ELF-1 (cell line): Measurements from ENCODE around the gene SYCP3.
"Not testable (repeated sequence)": the region's sequence is repeated elsewhere in the genome, so short reads cannot be mapped to it uniquely, and the experiment has no call there.

ENCODE experiments used
- DNase-seq: peaks from one replicate; pipeline ENCODE4 v3.0.0-alpha.2; 2016; ENCODE audit warnings: low read depth, low spot score

SYCP3 gene

GRCh38 chr12:101759396-101760047 lies 20.3 kb upstream of the SYCP3 start:
- no peak for DNase-seq

- DNase-seq, result no peak
Measured at GRCh38 chr12:101750152-101750551, 10.9 kb upstream of the SYCP3 start.

- no peak for DNase-seq
Measured at GRCh38 chr12:101749657-101750056, 10.4 kb upstream of the SYCP3 start.

GRCh38 chr12:101748907-101749306 lies 9.6 kb upstream of the SYCP3 start:
- no peak for DNase-seq

- no peak for DNase-seq
Measured at GRCh38 chr12:101747697-101748096, 8.4 kb upstream of the SYCP3 start.

- no peak for DNase-seq
Measured at GRCh38 chr12:101746661-101747060, 7.4 kb upstream of the SYCP3 start.

- no peak for DNase-seq
Measured at GRCh38 chr12:101746196-101746595, 6.9 kb upstream of the SYCP3 start.

GRCh38 chr12:101745481-101745880 lies 6.2 kb upstream of the SYCP3 start:
- DNase-seq, result no peak

GRCh38 chr12:101743724-101744472 lies 4.6 kb upstream of the SYCP3 start:
- DNase-seq, result no peak

GRCh38 chr12:101743242-101743641 lies 4.0 kb upstream of the SYCP3 start:
- DNase-seq, result no peak

- no peak for DNase-seq
Measured at GRCh38 chr12:101740980-101741379, 1.7 kb upstream of the SYCP3 start.

- no peak for DNase-seq
Measured at GRCh38 chr12:101740566-101740965, 1.3 kb upstream of the SYCP3 start.

- no peak for DNase-seq
Measured at GRCh38 chr12:101737476-101737875, 1.8 kb downstream of the SYCP3 start.

GRCh38 chr12:101734482-101734881 lies 4.8 kb downstream of the SYCP3 start:
- not testable (repeated sequence) for DNase-seq

- no peak for DNase-seq
Measured at GRCh38 chr12:101733166-101733565, 6.1 kb downstream of the SYCP3 start.

GRCh38 chr12:101732318-101732717 lies 6.9 kb downstream of the SYCP3 start:
- DNase-seq, result no peak

- DNase-seq, result no peak
Measured at GRCh38 chr12:101729842-101730241, 9.4 kb downstream of the SYCP3 start.

- DNase-seq, result no peak
Measured at GRCh38 chr12:101727098-101727497, 12.2 kb downstream of the SYCP3 start.

- no peak for DNase-seq
Measured at GRCh38 chr12:101722392-101722791, 16.9 kb downstream of the SYCP3 start.

GRCh38 chr12:101720118-101720517 lies 19.1 kb downstream of the SYCP3 start:
- DNase-seq, result no peak

- no peak for DNase-seq
Measured at GRCh38 chr12:101719566-101719965, 19.7 kb downstream of the SYCP3 start.

GRCh38 chr12:101714877-101715444 lies 24.3 kb downstream of the SYCP3 start:
- no peak for DNase-seq

GRCh38 chr12:101713930-101714329 lies 25.3 kb downstream of the SYCP3 start:
- no peak for DNase-seq
